SK-N-SH treated with all-trans-retinoic acid at 6 μM for 48 hours (cell line): Measurements from ENCODE around the gene FRRS1.

Experiments
- ATAC-seq: fragments of 200-7000 bp; cut with Tn5 transposase; 3 replicates; pipeline ENCODE4 v1.9.1; 2020; ENCODE audit warnings: mild to moderate bottlenecking, moderate library complexity
- ARNTL ChIP-seq: fragments of 450-650 bp; formaldehyde crosslinking; IDR thresholded peaks from 2 replicates; pipeline ENCODE4 v1.5.0; 2020; ENCODE audit warnings: low read depth, mild to moderate bottlenecking, moderate library complexity, borderline replicate concordance
- BACH2 ChIP-seq: fragments of 250-450 bp; sonication (Bioruptor Pico); IDR thresholded peaks from 2 replicates; pipeline ENCODE4 v1.9.0; 2021; ENCODE audit warnings: mild to moderate bottlenecking, borderline replicate concordance
- CREB5 ChIP-seq: fragments of 250-450 bp; sonication (Bioruptor Pico); IDR thresholded peaks from 2 replicates; pipeline ENCODE4 v1.5.1; 2020; ENCODE audit warnings: low read depth, mild to moderate bottlenecking, moderate library complexity
- CSDC2 ChIP-seq: fragments of 250-450 bp; sonication (Bioruptor Pico); IDR thresholded peaks from 2 replicates; pipeline ENCODE4 v1.5.0; 2020; ENCODE audit warnings: mild to moderate bottlenecking, moderate library complexity
- CSRNP3 ChIP-seq: fragments of 250-450 bp; sonication (Bioruptor Pico); IDR thresholded peaks from 2 replicates; pipeline ENCODE4 v1.5.1; 2021; ENCODE audit warnings: mild to moderate bottlenecking, moderate library complexity
- ESRRG ChIP-seq: fragments of 250-450 bp; sonication (Bioruptor Pico); IDR thresholded peaks from 2 replicates; pipeline ENCODE4 v1.6.1; 2021; ENCODE audit warnings: mild to moderate bottlenecking
- GLIS3 ChIP-seq: fragments of 250-450 bp; sonication (Bioruptor Pico); IDR thresholded peaks from 2 replicates; pipeline ENCODE4 v1.5.0; 2020; ENCODE audit warnings: mild to moderate bottlenecking, moderate library complexity
- ISL1 ChIP-seq: fragments of 250-450 bp; sonication (Bioruptor Pico); IDR thresholded peaks from 2 replicates; pipeline ENCODE4 v2.1.2; 2022; ENCODE audit warnings: mild to moderate bottlenecking, moderate library complexity
- OSR1 ChIP-seq: fragments of 250-450 bp; sonication (Bioruptor Pico); IDR thresholded peaks from 2 replicates; pipeline ENCODE4 v1.8.0; 2022; ENCODE audit warnings: moderate library complexity, mild to moderate bottlenecking, inconsistent platforms
- PATZ1 ChIP-seq: fragments of 250-450 bp; sonication (Bioruptor Pico); IDR thresholded peaks from 2 replicates; pipeline ENCODE4 v1.8.0; 2020; ENCODE audit warnings: mild to moderate bottlenecking, moderate library complexity, borderline replicate concordance
- POU6F1 ChIP-seq: fragments of 250-450 bp; sonication (Bioruptor Pico); IDR thresholded peaks from 2 replicates; pipeline ENCODE4 v1.8.0; 2021; ENCODE audit warnings: low read depth, mild to moderate bottlenecking, moderate library complexity, borderline replicate concordance
- PPARA ChIP-seq: fragments of 250-450 bp; sonication (Bioruptor Pico); IDR thresholded peaks from 2 replicates; pipeline ENCODE4 v1.5.0; 2020; ENCODE audit warnings: mild to moderate bottlenecking, borderline replicate concordance
- RARB ChIP-seq: fragments of 250-450 bp; sonication (Bioruptor Pico); IDR thresholded peaks from 2 replicates; pipeline ENCODE4 v1.8.0; 2021; ENCODE audit warnings: mild to moderate bottlenecking, moderate library complexity
- TCF4 ChIP-seq: fragments of 250-450 bp; sonication (Bioruptor Pico); IDR thresholded peaks from 2 replicates; pipeline ENCODE4 v1.8.0; 2021; ENCODE audit warnings: mild to moderate bottlenecking, moderate library complexity, borderline replicate concordance
- TOX ChIP-seq: fragments of 250-450 bp; sonication (Bioruptor Pico); IDR thresholded peaks from 2 replicates; pipeline ENCODE4 v1.8.0; 2021; ENCODE audit warnings: mild to moderate bottlenecking, moderate library complexity, borderline replicate concordance
- TSHZ2 ChIP-seq: fragments of 250-450 bp; sonication (Bioruptor Pico); IDR thresholded peaks from 2 replicates; pipeline ENCODE4 v1.5.0; 2020; ENCODE audit warnings: mild to moderate bottlenecking, moderate library complexity
- ZC3H10 ChIP-seq: fragments of 250-450 bp; sonication (Bioruptor Pico); IDR thresholded peaks from 2 replicates; pipeline ENCODE4 v1.5.1; 2021; ENCODE audit warnings: mild to moderate bottlenecking, moderate library complexity
- ZFP3 ChIP-seq: fragments of 250-450 bp; sonication (Bioruptor Pico); IDR thresholded peaks from 2 replicates; pipeline ENCODE4 v1.5.0; 2020; ENCODE audit warnings: mild to moderate bottlenecking, moderate library complexity
- ZNF565 ChIP-seq: fragments of 450-650 bp; formaldehyde crosslinking; conservative IDR thresholded peaks from 2 replicates; pipeline ENCODE4 v1.5.0; 2020; ENCODE audit warnings: low read depth, mild to moderate bottlenecking, moderate library complexity
- ZNF8 ChIP-seq: fragments of 450-650 bp; formaldehyde crosslinking; IDR thresholded peaks from 2 replicates; pipeline ENCODE4 v1.5.0; 2020; ENCODE audit warnings: mild to moderate bottlenecking, moderate library complexity

FRRS1 gene

GRCh38 chr1:99670583-99670982 is 95.9 kb downstream of the FRRS1 start:
- no peak for ATAC-seq
- TF ChIP-seq ZC3H10 = no peak
- no peak for TF ChIP-seq ZNF565 (CRISPR knock-in tag)
- no peak for TF ChIP-seq ARNTL
- TF ChIP-seq TOX (CRISPR knock-in tag) = no peak
- no peak for TF ChIP-seq RARB (CRISPR knock-in tag)
- no peak for TF ChIP-seq POU6F1
- TF ChIP-seq ZNF8 (CRISPR knock-in tag) = no peak
- TF ChIP-seq CREB5 = no peak
- no peak for TF ChIP-seq OSR1 (CRISPR knock-in tag)

- no peak for ATAC-seq
These were observed 96.6 kb downstream of the FRRS1 start for GRCh38 chr1:99669821-99670220.

GRCh38 chr1:99669376-99669775 is 97.1 kb downstream of the FRRS1 start:
- no peak for ATAC-seq
- TF ChIP-seq TOX (CRISPR knock-in tag) (no peak), TCF4 (no peak), PATZ1 (no peak), CSDC2 (CRISPR knock-in tag) (no peak), ZFP3 (no peak), ISL1 (CRISPR knock-in tag) (no peak), TSHZ2 (CRISPR knock-in tag) (no peak), ZC3H10 (no peak), POU6F1 (no peak)

More at GRCh38 chr1:99669821-99670220, 96.6 kb downstream of the FRRS1 start:
- TF ChIP-seq ESRRG (CRISPR knock-in tag) (no peak), CSRNP3 (CRISPR knock-in tag) (no peak), BACH2 (CRISPR knock-in tag) (no peak), TOX (CRISPR knock-in tag) (no peak), PPARA (CRISPR knock-in tag) (no peak), CREB5 (no peak), GLIS3 (CRISPR knock-in tag) (no peak), POU6F1 (no peak), RARB (CRISPR knock-in tag) (no peak), ZNF8 (CRISPR knock-in tag) (no peak), ZFP3 (no peak)
